Measurements from ENCODE around the gene GALNT15.

Gene GALNT15

GRCh38 chr3:16174389-16174788 is at the start of gene GALNT15:
GALNT15 (plus strand) TSS chr3:16174680; CDS start chr3:16175152, 472 bp downstream.
- DNase-seq (ENCODE audit: low read depth, low spot score) = peak; percentile 16
- H3K27ac ChIP-seq = no peak within 1 kb of the TSS

DNA sequence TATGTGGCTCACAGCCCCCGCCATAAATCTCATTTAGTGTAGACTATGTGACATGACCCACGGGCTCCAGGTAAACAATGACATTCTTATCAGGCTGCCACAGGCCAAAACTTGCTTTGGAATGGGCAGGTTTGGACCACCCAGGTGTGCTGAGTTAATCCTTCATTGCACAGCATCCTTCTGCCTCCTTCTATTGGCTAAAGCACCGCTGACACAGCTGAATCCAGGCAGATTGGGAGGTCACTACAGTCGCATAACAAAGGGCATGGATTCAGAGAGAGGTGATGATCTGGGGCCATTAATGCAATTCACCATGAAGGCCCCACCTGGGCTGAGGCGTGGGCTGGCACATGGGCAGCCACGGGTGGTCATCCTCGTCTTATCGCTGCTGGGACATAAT is 47.8 kb upstream of the GALNT15 start:
- H3K27ac ChIP-seq = no peak overlapping the region
- no peak for DNase-seq (ENCODE audit: low read depth, low spot score)

DNA sequence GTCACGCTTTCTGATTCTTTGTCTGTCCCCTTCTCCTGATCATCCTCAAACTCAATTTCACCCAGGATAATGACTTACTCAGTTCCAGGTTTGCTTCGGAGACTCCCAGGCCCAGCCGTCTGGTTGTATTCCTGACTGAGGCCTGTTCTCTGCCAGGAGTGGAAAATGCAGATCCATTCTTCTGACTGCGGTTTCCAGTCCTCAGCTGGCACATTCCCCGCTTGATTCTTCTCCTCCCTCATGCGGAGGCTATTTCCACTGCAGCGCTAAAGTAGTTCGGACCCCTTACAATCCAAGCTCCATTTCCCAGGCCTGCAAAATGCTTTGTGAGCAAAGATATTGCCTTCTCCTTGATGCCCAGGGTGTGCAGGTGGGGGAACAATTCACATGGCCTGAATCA is 47.2 kb upstream of the GALNT15 start:
- no peak for DNase-seq (ENCODE audit: low read depth, low spot score)
- H3K27ac ChIP-seq = no peak overlapping the region

DNA sequence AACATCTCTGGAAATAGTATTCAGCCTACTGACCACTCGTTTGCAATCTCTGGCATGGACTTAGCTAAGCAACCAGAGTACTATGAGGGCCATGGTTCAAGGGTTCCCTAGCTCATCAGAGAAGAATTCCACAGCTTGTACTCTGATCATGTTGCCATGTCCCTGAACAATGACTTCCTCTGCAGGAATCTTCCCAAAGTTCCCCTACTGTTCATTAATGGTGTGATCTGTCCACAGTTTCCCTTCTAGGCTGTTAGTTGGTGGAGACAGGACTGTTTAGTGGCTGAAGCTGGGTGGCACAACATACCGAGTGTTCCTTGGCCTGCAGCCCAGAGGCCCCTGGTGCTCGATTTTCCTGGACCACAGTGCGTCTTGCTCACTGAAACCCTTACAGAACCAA is 44.4 kb upstream of the GALNT15 start:
- DNase-seq (ENCODE audit: low read depth, low spot score) = no peak
- H3K27ac ChIP-seq = no peak overlapping the region

- H3K27ac ChIP-seq = no peak overlapping the region
- DNase-seq (ENCODE audit: low read depth, low spot score) = no peak
Measured at GRCh38 chr3:16132190-16132589, 42.3 kb upstream of the GALNT15 start.

DNA sequence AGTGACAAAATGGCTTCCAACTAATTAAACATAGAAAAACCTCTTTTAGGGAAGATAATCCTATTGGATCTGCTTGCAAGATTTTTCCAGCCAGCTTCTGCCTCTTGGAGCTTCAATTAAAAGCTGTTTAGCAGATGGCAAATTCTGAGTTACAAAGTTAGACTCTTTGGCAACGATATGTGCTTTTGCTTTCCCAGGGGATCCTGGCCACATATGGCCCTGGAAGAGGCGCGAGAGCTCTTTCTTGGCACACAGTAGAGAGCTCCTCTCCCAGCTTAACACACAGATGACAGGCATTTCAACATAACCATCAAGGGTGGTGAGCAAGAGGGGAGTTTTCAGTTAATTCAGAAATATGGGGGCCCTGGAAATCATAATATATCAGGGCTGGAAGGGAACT is 41.6 kb upstream of the GALNT15 start:
- DNase-seq (ENCODE audit: low read depth, low spot score) = no peak
- H3K27ac ChIP-seq = no peak overlapping the region

- DNase-seq (ENCODE audit: low read depth, low spot score) = no peak
Measured at GRCh38 chr3:16134173-16134928, 40.1 kb upstream of the GALNT15 start.

GRCh38 chr3:16136055-16136454 is 38.4 kb upstream of the GALNT15 start:
- no peak overlapping the region for H3K27ac ChIP-seq
- no peak for DNase-seq (ENCODE audit: low read depth, low spot score)

More at GRCh38 chr3:16134173-16134928, 40.1 kb upstream of the GALNT15 start:
- H3K27ac ChIP-seq = no peak overlapping the region

- DNase-seq (ENCODE audit: low read depth, low spot score) = no peak
- no peak overlapping the region for H3K27ac ChIP-seq
Measured at GRCh38 chr3:16137044-16137443, 37.4 kb upstream of the GALNT15 start.

GRCh38 chr3:16137977-16138376 is 36.5 kb upstream of the GALNT15 start:
- H3K27ac ChIP-seq = no peak overlapping the region
- no peak for DNase-seq (ENCODE audit: low read depth, low spot score)

DNA sequence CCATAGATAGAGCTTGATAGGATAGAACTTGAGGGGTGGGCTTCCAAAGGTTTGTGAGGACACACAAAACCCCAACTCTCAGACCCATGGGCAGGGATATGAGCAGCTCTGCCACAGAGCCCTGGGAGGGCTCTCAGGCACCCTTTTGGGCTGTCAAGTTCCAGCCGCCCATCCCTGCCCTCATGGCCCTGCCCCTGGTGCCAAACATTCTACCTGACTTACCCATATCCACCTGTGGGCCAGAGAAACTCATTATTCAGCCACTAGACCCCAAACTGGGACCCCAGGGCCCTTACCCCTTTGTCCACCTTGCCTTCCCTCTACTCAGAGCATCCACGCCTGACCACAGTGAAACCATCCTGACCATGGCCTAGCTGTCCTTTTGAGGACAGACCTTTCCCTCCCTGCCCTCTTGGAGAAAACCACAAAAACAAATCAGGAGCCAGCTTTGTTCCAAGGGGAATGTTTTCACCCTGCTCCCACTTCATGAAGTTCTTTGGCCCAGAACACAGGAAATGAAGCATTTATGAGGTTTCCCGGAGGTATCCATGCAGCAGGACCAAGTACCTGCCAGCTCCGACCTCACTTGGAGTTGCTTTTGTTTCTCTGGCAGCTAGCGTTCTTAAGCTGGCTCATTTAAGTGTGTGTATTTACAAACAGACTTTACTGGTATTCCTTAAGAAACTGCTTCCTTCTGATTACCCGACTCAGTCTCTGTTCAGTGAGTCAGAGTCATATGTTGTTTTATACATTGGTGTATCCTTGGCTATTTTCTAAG is 34.2 kb upstream of the GALNT15 start:
- peak; percentile 70 for DNase-seq (ENCODE audit: low read depth, low spot score)
- peak overlapping the region; percentile 90 for H3K27ac ChIP-seq

- peak overlapping the region; percentile 90 for H3K27ac ChIP-seq
- DNase-seq (ENCODE audit: low read depth, low spot score) = peak; percentile 69
Measured at GRCh38 chr3:16140894-16141285, 33.6 kb upstream of the GALNT15 start.

GRCh38 chr3:16142350-16143025 is 32.0 kb upstream of the GALNT15 start:
- DNase-seq (ENCODE audit: low read depth, low spot score) = no peak
- H3K27ac ChIP-seq = no peak overlapping the region

- DNase-seq (ENCODE audit: low read depth, low spot score) = no peak
- H3K27ac ChIP-seq = no peak overlapping the region
Measured at GRCh38 chr3:16143861-16144447, 30.5 kb upstream of the GALNT15 start.

DNA sequence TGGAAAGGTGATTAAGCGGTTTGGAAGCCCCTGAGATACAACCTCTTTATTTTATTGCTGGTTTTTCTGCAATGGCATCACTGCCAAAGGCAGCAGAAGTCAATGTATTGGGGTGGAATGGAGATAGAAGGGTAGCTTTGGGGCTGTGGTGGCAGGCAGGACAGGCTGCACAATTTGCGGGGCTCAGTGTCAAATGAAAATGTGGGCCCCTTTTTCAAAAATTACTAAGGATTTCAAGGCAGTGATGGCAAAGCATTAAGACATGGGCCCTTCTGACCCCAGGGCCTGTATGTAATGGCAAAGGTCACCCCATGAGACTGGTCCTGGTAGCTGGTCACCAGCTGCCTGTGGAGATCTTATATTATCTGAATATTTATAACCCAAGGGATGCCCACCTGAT is 29.3 kb upstream of the GALNT15 start:
- DNase-seq (ENCODE audit: low read depth, low spot score) = no peak
- no peak overlapping the region for H3K27ac ChIP-seq

GRCh38 chr3:16146015-16146730 is 28.3 kb upstream of the GALNT15 start:
- H3K27ac ChIP-seq = peak overlapping the region; percentile 85

DNA sequence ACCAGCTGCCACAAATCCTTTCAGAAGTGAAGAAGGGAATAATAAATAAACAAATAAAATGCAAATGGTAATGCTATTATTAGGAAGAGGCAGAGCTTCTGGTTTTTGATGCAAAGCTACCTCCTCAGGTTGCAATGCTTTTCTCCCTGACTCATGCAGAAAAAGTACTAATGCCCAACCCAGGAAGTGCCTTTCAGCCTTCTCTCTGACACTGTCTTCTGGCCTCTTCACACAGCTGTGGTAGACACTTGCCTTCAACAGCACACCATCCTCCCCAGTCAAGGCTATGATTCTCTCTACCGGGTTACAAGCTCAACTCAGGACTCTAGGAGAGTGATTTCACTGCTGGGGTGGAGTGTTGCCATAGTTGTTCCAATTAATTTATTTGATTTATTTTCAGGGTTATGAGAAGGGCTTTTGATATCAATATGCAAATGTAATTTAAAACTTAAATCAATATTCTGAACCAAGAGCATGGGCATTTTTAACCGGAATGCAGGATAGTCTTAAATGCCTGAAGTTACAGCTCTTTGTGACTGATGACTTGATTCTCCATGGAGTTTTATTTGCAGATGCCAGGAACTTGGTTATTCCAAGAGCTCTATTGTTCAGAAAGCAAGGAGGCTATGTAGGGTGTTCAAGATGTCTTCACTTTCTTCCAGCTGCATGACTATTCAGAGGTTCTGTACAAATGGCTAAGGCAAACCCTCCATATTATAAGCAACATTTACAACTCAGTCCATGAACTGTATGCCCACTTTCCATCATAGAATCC is 27.1 kb upstream of the GALNT15 start:
- peak overlapping the region; percentile 85 for H3K27ac ChIP-seq
- DNase-seq (ENCODE audit: low read depth, low spot score) = no peak

More at GRCh38 chr3:16146015-16146730, 28.3 kb upstream of the GALNT15 start:
- no peak for DNase-seq (ENCODE audit: low read depth, low spot score)

GRCh38 chr3:16148213-16148612 is 26.3 kb upstream of the GALNT15 start:
- H3K27ac ChIP-seq = peak overlapping the region; percentile 85
- no peak for DNase-seq (ENCODE audit: low read depth, low spot score)

DNA sequence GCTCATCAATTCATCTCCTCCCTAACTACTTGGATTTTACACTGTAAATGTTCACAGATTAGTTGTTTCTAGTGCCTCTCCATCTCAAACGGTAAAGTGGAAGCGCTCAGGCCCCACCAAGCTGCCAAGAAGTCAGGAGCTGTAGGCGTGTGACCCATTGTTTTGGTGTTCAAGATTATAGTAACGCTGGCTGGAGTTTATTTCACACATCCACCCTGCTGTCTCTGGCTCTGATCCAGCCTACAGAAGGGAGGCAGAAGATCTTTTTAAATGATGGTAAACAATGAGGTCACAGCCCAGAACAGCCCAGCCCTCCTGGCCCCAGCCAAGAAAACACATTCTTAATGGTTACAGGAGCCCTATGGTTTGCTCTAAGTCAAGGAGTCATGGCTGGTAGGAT is 25.7 kb upstream of the GALNT15 start:
- peak; percentile 22 for DNase-seq (ENCODE audit: low read depth, low spot score)
- peak overlapping the region; percentile 0 for H3K27ac ChIP-seq

Measured in epithelial cell of prostate (primary cell).